AG04450 (cell line): ENCODE results near the gene RNF169. TPM values are rescaled to one million over a fixed set of nuclear protein-coding genes. Genes with fewer than 3 reads are reported as not detected.

Experiments used
- CTCF ChIA-PET: fragments of 300-600, 350-600 bp; formaldehyde crosslinking; extraction: SDS; loops from one replicate; lab custom pipeline; 2022; ENCODE audit warnings: antibody characterized with exemption, inconsistent platforms; lab: Charles Lee
- POLR2A ChIA-PET: fragments of 350-600 bp; formaldehyde crosslinking; extraction: SDS; loops from one replicate; lab custom pipeline; 2021; ENCODE audit warnings: antibody characterized with exemption, inconsistent platforms; lab: Yijun Ruan, JAX
- DNase-seq: peaks from one replicate; pipeline ENCODE4 v3.0.0-alpha.2; 2011; ENCODE audit warnings: low read depth, low spot score
- H3K27ac ChIP-seq: one replicate; pipeline ENCODE4 v1.5.1; 2012; ENCODE audit warnings: low read depth, low read length, control low read depth
- H3K27me3 ChIP-seq: one replicate; pipeline ENCODE4 v1.6.0; 2012; ENCODE audit warnings: low read length; ENCODE audit not compliant: control insufficient read depth, insufficient read depth
- H3K4me3 ChIP-seq: 2 replicates; pipeline ENCODE4 v1.5.1; 2011; ENCODE audit warnings: mild to moderate bottlenecking, low read depth, low read length, control low read depth
- H3K9me3 ChIP-seq: 2 replicates; pipeline ENCODE4 v1.5.1; 2012; ENCODE audit warnings: low read length; ENCODE audit not compliant: control insufficient read depth, insufficient read depth
- CTCF ChIP-seq: IDR thresholded peaks from 2 replicates; pipeline ENCODE4 v1.5.1; 2011; ENCODE audit warnings: low read depth, low read length, control low read depth, inconsistent platforms
- polyA plus RNA-seq: library from polyadenylated mRNA; depleted of rRNA; stranded (reverse); fragments of >200 nt; gene quantifications from 2 replicates; pipeline ENCODE4 v1.2.3, GENCODE V29; 2011

RNF169 gene
- polyA plus RNA-seq, 1 experiment, result 12.3 TPM

GRCh38 chr11:74726547-74727182, 22.0 kb upstream of the RNF169 start:
- POLR2A ChIA-PET, result interaction anchor here (1.0 to 2.5 kb wide), 3 partner anchors 8 to 115 kb away, joined by 3 to 10 read pairs (median 9); no protein-coding TSS in a partner anchor
- Histone ChIP-seq H3K4me3 (no peak overlapping the region), H3K27me3 (peaks cover 27% of the 10 kb centered on the region), H3K27ac (no peak overlapping the region), H3K9me3 (no peaks in the 10 kb centered on the region)
- peak; percentile 75 for DNase-seq
- CTCF ChIA-PET, result interaction anchor here (0.6 to 4.7 kb wide), 31 partner anchors 8 to 273 kb away, joined by 3 to 140 read pairs (median 5); partner anchors contain the start of gene RNF169
- peak; percentile 99 for TF ChIP-seq CTCF

GRCh38 chr11:74729397-74729796, 19.3 kb upstream of the RNF169 start:
- H3K4me3 ChIP-seq, result no peak overlapping the region
- CTCF ChIA-PET, result interaction anchor here (0.9 to 2.7 kb wide), 3 partner anchors 11 to 28 kb away, joined by 3 to 19 read pairs (median 14); no protein-coding TSS in a partner anchor
- no peaks in the 10 kb centered on the region for H3K9me3 ChIP-seq
- no peak overlapping the region for H3K27ac ChIP-seq
- peaks cover 50% of the 10 kb centered on the region for H3K27me3 ChIP-seq
- no peak for TF ChIP-seq CTCF
- POLR2A ChIA-PET, result no interaction called here
- DNase-seq, result no peak

- ChIA-PET CTCF (no interaction called here), POLR2A (no interaction called here)
- Histone ChIP-seq H3K9me3 (no peaks in the 10 kb centered on the region), H3K4me3 (peak overlapping the region; percentile 35), H3K27ac (no peak overlapping the region), H3K27me3 (peaks cover 50% of the 10 kb centered on the region)
- TF ChIP-seq CTCF, result no peak
- DNase-seq, result no peak
These were observed 17.9 kb upstream of the RNF169 start for GRCh38 chr11:74730571-74731260.

- ChIA-PET POLR2A (no interaction called here), CTCF (interaction anchor here (0.9 to 3.6 kb wide), 2 partner anchors 29 to 30 kb away, joined by 5 to 18 read pairs; no protein-coding TSS in a partner anchor)
- H3K27me3 ChIP-seq, result peaks cover 50% of the 10 kb centered on the region
- DNase-seq, result no peak
- no peaks in the 10 kb centered on the region for H3K9me3 ChIP-seq
- peak within 1 kb of the TSS; percentile 48 for H3K4me3 ChIP-seq
- H3K27ac ChIP-seq, result no peak within 1 kb of the TSS
- no peak for TF ChIP-seq CTCF
These were observed 17.2 kb upstream of the RNF169 start, which contains the start of gene CHRDL2 for GRCh38 chr11:74731301-74732094. Gene CHRDL2, minus strand, starts transcription at chr11:74731426. Its CDS starts 538 bp downstream, at chr11:74730888.
